GM21367 (cell line): ENCODE measurements around the gene GIGYF2.
"Not testable (repeated sequence)": the region's sequence is repeated elsewhere in the genome, so short reads cannot be mapped to it uniquely, and the experiment has no call there.

ENCODE experiments used
- ATAC-seq: cut with Tn5 transposase; IDR thresholded peaks from one replicate; pipeline ENCODE4 v1.9.1; 2021; ENCODE audit not compliant: unreplicated experiment

GIGYF2 gene, protein sequence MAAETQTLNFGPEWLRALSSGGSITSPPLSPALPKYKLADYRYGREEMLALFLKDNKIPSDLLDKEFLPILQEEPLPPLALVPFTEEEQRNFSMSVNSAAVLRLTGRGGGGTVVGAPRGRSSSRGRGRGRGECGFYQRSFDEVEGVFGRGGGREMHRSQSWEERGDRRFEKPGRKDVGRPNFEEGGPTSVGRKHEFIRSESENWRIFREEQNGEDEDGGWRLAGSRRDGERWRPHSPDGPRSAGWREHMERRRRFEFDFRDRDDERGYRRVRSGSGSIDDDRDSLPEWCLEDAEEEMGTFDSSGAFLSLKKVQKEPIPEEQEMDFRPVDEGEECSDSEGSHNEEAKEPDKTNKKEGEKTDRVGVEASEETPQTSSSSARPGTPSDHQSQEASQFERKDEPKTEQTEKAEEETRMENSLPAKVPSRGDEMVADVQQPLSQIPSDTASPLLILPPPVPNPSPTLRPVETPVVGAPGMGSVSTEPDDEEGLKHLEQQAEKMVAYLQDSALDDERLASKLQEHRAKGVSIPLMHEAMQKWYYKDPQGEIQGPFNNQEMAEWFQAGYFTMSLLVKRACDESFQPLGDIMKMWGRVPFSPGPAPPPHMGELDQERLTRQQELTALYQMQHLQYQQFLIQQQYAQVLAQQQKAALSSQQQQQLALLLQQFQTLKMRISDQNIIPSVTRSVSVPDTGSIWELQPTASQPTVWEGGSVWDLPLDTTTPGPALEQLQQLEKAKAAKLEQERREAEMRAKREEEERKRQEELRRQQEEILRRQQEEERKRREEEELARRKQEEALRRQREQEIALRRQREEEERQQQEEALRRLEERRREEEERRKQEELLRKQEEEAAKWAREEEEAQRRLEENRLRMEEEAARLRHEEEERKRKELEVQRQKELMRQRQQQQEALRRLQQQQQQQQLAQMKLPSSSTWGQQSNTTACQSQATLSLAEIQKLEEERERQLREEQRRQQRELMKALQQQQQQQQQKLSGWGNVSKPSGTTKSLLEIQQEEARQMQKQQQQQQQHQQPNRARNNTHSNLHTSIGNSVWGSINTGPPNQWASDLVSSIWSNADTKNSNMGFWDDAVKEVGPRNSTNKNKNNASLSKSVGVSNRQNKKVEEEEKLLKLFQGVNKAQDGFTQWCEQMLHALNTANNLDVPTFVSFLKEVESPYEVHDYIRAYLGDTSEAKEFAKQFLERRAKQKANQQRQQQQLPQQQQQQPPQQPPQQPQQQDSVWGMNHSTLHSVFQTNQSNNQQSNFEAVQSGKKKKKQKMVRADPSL (N-terminal part only)

GRCh38 chr2:232697059-232697806 lies at the start of gene GIGYF2:
Gene GIGYF2, plus strand, starts transcription at chr2:232697331. Its CDS starts 37,867 bp downstream, at chr2:232735198.
- peak; percentile 61 for ATAC-seq

- ATAC-seq, result no peak
Measured at GRCh38 chr2:232649033-232649432, 48.1 kb upstream of the GIGYF2 start.

GRCh38 chr2:232652505-232652851 lies 44.7 kb upstream of the GIGYF2 start:
- no peak for ATAC-seq

- no peak for ATAC-seq
Measured at GRCh38 chr2:232653441-232653840, 43.7 kb upstream of the GIGYF2 start.

DNA sequence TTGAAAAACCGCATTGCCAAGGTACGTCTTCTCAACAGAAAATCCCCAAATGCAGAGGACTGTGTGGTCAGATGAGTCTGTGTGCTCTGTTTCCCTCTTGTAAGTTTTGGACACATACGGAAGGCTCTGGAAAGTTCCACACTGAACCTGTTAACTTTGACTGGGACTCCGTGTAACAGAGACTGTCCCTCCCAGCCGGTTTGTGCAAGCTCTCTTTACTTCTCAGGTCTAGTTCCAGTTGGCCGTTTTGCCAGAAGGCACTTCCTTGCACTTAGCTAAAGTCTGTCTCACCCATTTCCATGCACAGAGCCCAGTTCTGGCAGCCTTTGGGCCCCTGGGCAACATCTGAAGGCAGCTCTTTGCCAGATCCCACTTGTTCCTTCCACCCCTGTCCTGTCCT lies 41.7 kb upstream of the GIGYF2 start:
- ATAC-seq, result no peak

- ATAC-seq, result no peak
Measured at GRCh38 chr2:232658217-232658785, 38.8 kb upstream of the GIGYF2 start.

- ATAC-seq, result no peak
Measured at GRCh38 chr2:232659359-232659758, 37.8 kb upstream of the GIGYF2 start.

DNA sequence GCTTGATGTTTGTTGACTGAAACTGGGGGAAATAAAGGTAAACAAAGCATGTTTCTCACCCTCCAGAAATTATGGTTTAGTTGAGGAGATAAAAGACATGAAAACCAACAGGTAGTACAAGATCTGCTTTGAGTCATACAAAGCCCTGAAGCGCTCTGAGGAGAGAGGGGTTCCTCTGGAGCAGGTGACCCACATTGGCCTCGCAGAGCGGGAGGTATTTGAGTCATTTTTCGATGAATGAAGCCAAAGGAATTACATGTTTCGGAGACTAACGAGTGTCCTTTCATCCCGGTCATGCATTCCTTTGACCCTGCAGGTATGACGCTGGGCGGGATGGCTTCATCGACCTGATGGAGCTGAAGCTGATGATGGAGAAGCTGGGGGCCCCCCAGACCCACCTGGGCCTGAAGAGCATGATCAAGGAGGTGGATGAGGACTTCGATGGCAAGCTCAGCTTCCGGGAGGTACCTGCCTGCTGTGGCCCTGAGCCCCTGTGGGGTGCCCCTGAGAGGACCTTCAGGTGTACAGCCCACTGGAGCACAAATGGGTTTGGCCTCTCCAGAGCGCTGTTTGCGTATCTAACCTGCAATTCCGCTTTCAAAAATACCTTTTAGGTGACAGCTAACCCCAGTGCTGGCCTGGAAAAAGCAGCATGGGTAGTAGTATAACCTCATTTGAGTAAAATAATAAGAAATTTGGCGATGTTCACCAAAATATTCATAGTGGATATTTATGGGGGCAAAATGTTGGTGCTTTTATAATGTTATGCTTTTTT lies 34.5 kb upstream of the GIGYF2 start:
- no peak for ATAC-seq

DNA sequence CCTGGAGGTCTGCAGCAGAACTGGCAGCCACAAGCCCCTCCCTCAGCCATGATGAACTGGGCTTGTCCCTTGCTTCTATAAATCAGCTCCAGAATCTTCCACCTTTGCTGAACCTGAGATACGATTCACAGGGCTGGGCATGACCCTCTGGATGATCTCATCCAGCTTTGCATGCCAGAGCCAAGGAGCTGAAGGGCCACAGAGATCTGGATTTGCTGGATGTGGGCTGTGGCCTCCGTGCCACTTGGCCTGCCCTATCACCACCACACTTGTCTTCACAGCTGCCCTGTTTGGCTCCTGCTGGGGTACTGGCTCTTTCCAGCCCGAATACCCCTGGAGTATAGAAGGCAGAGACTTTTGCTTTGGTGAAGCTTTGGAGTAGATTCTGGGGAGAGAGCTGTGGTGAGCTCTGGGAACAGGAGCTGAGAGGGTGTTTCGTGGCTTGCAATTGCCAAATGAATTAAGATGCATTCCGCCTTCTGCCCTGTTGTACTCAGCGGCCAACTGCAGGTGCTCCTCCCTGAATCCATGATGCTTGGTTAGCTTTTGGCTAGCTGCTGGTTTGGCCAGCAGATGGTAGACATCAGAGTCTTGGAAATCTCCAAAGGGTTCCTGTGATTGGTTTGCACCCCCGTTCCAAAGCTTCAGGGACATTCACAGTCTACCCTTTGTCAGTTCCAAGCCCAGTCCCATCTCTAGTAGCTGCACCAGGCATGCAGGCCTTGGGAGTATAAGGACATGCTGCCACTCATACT lies 30.9 kb upstream of the GIGYF2 start:
- ATAC-seq, result no peak

- no peak for ATAC-seq
Measured at GRCh38 chr2:232667989-232668583, 29.0 kb upstream of the GIGYF2 start.

DNA sequence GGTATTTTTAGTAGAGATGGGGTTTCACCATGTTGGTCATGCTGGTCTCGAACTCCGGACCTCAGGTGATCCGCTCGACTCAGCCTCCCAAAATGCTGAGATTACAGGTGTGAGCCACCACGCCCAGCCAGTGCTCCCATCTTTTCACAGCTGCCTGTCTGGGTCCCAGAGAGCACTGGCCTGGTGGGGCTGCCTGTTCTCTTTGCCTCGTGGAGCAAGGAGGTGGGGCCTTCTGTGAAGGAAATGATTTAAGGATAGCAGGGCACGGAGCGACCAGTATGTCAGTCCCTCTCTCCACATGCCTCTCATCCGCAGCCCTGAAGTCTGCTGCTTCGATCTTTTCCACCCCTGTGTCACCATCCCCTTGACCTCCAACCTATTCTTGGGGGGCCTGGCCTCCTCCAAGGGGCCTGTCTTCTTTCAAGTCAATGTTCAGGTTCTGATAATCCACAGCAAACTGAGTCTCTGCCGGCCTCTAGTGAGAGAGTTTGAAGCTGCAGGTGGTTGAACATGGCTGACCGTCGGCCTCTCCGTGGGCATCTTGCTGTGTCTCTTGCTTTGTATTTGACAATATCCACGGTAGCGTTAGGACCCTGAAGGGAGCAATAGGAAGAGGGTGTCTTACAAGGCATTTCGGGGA lies 28.2 kb upstream of the GIGYF2 start:
- ATAC-seq, result no peak

- no peak for ATAC-seq
Measured at GRCh38 chr2:232672588-232672987, 24.5 kb upstream of the GIGYF2 start.

DNA sequence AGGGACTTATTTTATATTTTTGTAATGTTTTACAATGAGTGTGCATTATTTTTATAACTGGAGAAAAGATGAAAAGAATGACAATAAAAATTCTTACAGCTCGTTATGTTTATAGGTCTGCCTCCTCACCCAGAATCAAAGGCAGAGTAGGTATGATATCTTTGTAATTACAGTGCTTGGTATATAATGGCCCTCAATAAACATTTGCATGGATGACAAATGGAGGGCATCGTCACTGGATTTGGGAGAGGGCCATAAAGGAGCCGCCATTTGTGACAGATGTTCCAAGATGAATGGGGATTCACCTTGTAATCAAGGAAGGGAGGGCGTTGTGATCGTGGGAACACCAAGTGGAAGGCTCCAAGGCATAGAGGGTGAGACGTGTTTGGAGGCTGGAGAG lies 22.6 kb upstream of the GIGYF2 start:
- no peak for ATAC-seq

GRCh38 chr2:232675381-232675780 lies 21.8 kb upstream of the GIGYF2 start:
- ATAC-seq, result no peak

DNA sequence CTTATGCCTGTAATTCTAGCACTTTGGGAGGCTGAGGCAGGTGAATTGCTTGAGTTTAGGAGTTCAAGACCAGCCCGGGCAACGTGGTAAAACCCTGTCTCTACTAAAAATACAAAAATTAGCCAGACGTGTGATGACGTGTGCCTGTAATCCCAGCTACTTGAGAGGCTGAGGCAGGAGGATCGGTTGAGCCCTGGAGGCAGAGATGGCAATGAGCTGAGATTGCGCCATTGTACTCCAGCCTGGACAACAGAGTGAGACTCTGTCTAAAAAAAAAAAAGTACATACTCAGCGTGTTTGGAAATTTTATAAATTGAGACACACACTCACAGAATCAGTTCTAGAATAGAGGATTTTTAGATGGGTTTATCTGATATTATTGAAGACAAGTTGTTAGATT lies 17.1 kb upstream of the GIGYF2 start:
- no peak for ATAC-seq

GRCh38 chr2:232681527-232681926 lies 15.6 kb upstream of the GIGYF2 start:
- no peak for ATAC-seq

- ATAC-seq, result no peak
Measured at GRCh38 chr2:232683368-232683767, 13.8 kb upstream of the GIGYF2 start.

DNA sequence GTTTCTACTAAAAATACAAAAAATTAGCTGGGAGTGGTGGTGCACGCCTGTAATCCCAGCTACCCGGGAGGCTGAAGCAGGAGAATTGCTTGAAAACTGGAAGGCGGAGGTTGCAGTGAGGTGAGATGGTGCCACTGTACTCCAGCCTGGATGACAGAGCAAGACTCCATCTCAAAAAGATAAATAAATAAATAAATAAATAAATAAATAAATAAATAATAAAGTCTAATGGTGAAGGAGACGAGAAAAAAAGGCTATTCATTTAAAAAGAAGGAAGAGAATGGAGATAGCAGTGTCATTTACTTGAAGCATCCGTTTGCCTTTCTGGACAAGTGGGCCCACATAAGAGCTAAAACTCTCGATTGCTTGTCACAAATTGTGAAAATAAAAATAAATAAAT lies 11.7 kb upstream of the GIGYF2 start:
- ATAC-seq, result not testable (repeated sequence)
